ENCODE results near the gene GFI1B.

DNA sequence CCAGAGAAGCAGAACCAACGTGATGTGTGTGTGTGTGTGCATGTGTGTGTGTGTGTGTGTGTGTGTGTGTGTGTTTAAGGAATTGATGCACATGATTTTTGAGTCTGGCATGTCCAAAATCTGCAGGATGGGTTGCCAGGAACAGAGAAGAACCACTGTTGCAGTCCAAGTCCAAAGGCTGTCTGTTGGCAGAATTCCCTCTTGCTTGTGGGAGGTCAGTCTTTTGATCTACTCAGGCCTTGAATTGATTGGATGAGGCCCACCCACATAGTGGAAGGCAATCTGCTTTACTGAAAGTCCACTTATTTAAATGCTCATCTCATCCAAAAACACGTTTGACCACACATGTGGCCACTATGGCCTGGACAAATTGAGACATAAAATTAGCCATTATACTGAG is 22.7 kb upstream of the GFI1B start:
- TF ChIP-seq EZH2 (IDR thresholded peaks at IDR 0.05; ENCODE audit: borderline replicate concordance) (no peak), CTCF (IDR thresholded peaks at IDR 0.05; ENCODE audit: poor library complexity) (no peak), EZH2phosphoT487 (IDR thresholded peaks at IDR 0.05; ENCODE audit: low read depth, severe bottlenecking, unreplicated experiment) (no peak)

Measured in hepatocyte (in vitro differentiated cells).